Panc1 (cell line): ENCODE data around the gene DAAM2. TPM values are rescaled to one million over a fixed set of nuclear protein-coding genes. Genes with fewer than 3 reads are reported as not detected.

ENCODE experiments used
- ATAC-seq: fragments of 200-7000 bp; cut with Tn5 transposase; 2 replicates; pipeline ENCODE4 v1.9.1; 2020; ENCODE audit warnings: mild to moderate bottlenecking, moderate library complexity
- BruUV-seq: library from RNA; stranded (reverse); fragments of 400-500 nt; replicated peaks from 2 replicates; lab custom pipeline; 2021; lab: Mats Ljungman, UMichigan
- CTCF ChIA-PET: fragments of 300-600 bp; sonication (Branson Sonifier 250); formaldehyde crosslinking; loops from one replicate; lab custom pipeline; 2022; ENCODE audit warnings: antibody characterized with exemption; lab: Charles Lee
- POLR2A ChIA-PET: fragments of 300-600 bp; sonication (Branson Sonifier 250); formaldehyde crosslinking; loops from one replicate; lab custom pipeline; 2022; ENCODE audit warnings: antibody characterized with exemption; lab: Charles Lee
- DNase-seq: peaks from one replicate; pipeline ENCODE4 v3.0.0-alpha.2; 2010; ENCODE audit warnings: low read depth, low spot score
- H3K27ac ChIP-seq: 2 replicates; pipeline ENCODE4 v1.5.1; 2011; ENCODE audit warnings: mild to moderate bottlenecking, low read length, inconsistent platforms
- H3K27me3 ChIP-seq: fragments of 200-500 bp; sonication (Bioruptor generic); 2 replicates; pipeline ENCODE4 v1.6.0; 2014; ENCODE audit warnings: low read length, inconsistent platforms; ENCODE audit not compliant: control insufficient read depth, insufficient read depth
- H3K36me3 ChIP-seq: fragments of 200-500 bp; sonication (Bioruptor generic); 2 replicates; pipeline ENCODE4 v1.5.1; 2014; ENCODE audit warnings: inconsistent platforms, mild to moderate bottlenecking, low read length, moderate library complexity; ENCODE audit not compliant: control insufficient read depth, insufficient read depth
- H3K4me1 ChIP-seq: 2 replicates; pipeline ENCODE4 v1.5.1; 2011; ENCODE audit warnings: inconsistent platforms, mild to moderate bottlenecking, low read length, moderate library complexity; ENCODE audit not compliant: control insufficient read depth, insufficient read depth
- H3K4me3 ChIP-seq, 2 experiments: 2 replicates each; pipeline ENCODE4 v1.5.1; 2011 to 2012; ENCODE audit warnings: low read depth in 2 of 2, low read length in 2 of 2, mild to moderate bottlenecking in 2 of 2, inconsistent platforms in 1 of 2, moderate library complexity in 1 of 2
- H3K9me3 ChIP-seq: fragments of 200-500 bp; sonication (Bioruptor generic); 2 replicates; pipeline ENCODE4 v1.5.1; 2014; ENCODE audit warnings: low read depth, mild to moderate bottlenecking, inconsistent platforms, low read length, moderate library complexity; ENCODE audit not compliant: control insufficient read depth, insufficient read depth
- CTCF ChIP-seq: fragments of 450-650 bp; IDR thresholded peaks from 2 replicates; pipeline ENCODE4 v1.5.1; 2017; ENCODE audit warnings: mild to moderate bottlenecking
- POLR2AphosphoS5 ChIP-seq: IDR thresholded peaks from 2 replicates; pipeline ENCODE4 v1.6.1; 2012; ENCODE audit warnings: mild to moderate bottlenecking, low read depth, low read length, moderate library complexity
- REST ChIP-seq, 2 experiments: IDR thresholded peaks; 2 replicates each; pipeline ENCODE4 v1.6.1; 2011 to 2012; ENCODE audit warnings: low read depth in 2 of 2, control low read depth in 1 of 2, low read length in 1 of 2, mild to moderate bottlenecking in 1 of 2, moderate library complexity in 1 of 2; ENCODE audit not compliant: insufficient read depth in 1 of 2
- SIN3A ChIP-seq: IDR thresholded peaks from 2 replicates; pipeline ENCODE4 v1.6.1; 2012; ENCODE audit warnings: low read depth, mild to moderate bottlenecking, low read length, moderate library complexity, borderline replicate concordance; ENCODE audit not compliant: insufficient read depth
- TCF7L2 ChIP-seq: IDR thresholded peaks from 2 replicates; pipeline ENCODE4 v1.6.1; 2011; ENCODE audit warnings: mild to moderate bottlenecking, low read depth, low read length, inconsistent platforms
- in situ Hi-C: cut with HindIII; loops from 2 replicates; pipeline ENCODE4 v1.10.0; 2016; ENCODE audit warnings: low sequenced_read_pairs, low pct_unique_long_range_greater_than_20kb
- intact Hi-C: fragments of 100-400 bp; cut with micrococcal nuclease; formaldehyde crosslinking; loops from one replicate; pipeline ENCODE4 v1.10.0; 2022; ENCODE audit not compliant: unreplicated experiment
- total RNA-seq: library from RNA; stranded (reverse); gene quantifications from one replicate; pipeline ENCODE4 v1.2.1, GENCODE V29; 2021; ENCODE audit not compliant: unreplicated experiment

The DAAM2 gene
- total RNA-seq, 1 experiment from 2014 or later = not detected

GRCh38 chr6:39920157-39920556 is 128.0 kb downstream of the DAAM2 start:
- TF ChIP-seq SIN3A (no peak), REST (IDR thresholded peaks at IDR 0.05; ENCODE audit: insufficient read depth in 1 of 2, low read depth in 2 of 2, low read length in 1 of 2) (no peak), POLR2AphosphoS5 (no peak), CTCF (no peak)
- Histone ChIP-seq H3K4me1 (no peaks in the 10 kb centered on the region), H3K27ac (no peak overlapping the region), H3K9me3 (no peaks in the 10 kb centered on the region), H3K4me3 (no peak overlapping the region), H3K27me3 (no peaks in the 10 kb centered on the region), H3K36me3 (no peaks in the 10 kb centered on the region)
- intact Hi-C loops (no loop called here), in situ Hi-C loops (no loop called here)
- DNase-seq = no peak
- CTCF ChIA-PET = no interaction called here
- no peak for ATAC-seq
- POLR2A ChIA-PET = no interaction called here
- BruUV-seq = no TSS peak

GRCh38 chr6:39922821-39923220 is 130.6 kb downstream of the DAAM2 start:
- in situ Hi-C loops (no loop called here), intact Hi-C loops (no loop called here)
- BruUV-seq = no TSS peak
- POLR2A ChIA-PET = no interaction called here
- CTCF ChIA-PET = no interaction called here
- no peak for DNase-seq
- no peaks in the 10 kb centered on the region for H3K36me3 ChIP-seq
- TF ChIP-seq TCF7L2 (no peak), REST (IDR thresholded peaks at IDR 0.05; ENCODE audit: insufficient read depth in 1 of 2, low read depth in 2 of 2, low read length in 1 of 2) (no peak), SIN3A (no peak), POLR2AphosphoS5 (no peak), CTCF (no peak)
- H3K27ac ChIP-seq = no peak overlapping the region
- H3K27me3 ChIP-seq = no peaks in the 10 kb centered on the region
- no peak for ATAC-seq
- H3K4me3 ChIP-seq = no peak overlapping the region
- H3K4me1 ChIP-seq = no peaks in the 10 kb centered on the region
- H3K9me3 ChIP-seq = no peaks in the 10 kb centered on the region
